Sigmoid colon (tissue), 7 donors: ENCODE measurements around the gene ZNF646. TPM values are rescaled to one million over a fixed set of nuclear protein-coding genes. Genes with fewer than 3 reads are reported as not detected.

Experiments
- DNase-seq: peaks from one replicate; pipeline ENCODE4 v3.0.0-alpha.2; 2019
- H3K27ac ChIP-seq, 4 donors: fragments of 200-600 bp; sonication (generic); one replicate each; pipeline ENCODE4 v1.5.1; 2016 to 2019; ENCODE audit warnings: mild to moderate bottlenecking in 1 of 4
- H3K27me3 ChIP-seq, 3 donors: fragments of 200-600 bp; sonication (generic); one replicate each; pipeline ENCODE4 v1.5.1; 2019; ENCODE audit warnings: mild to moderate bottlenecking in 1 of 3
- H3K36me3 ChIP-seq, 4 donors: fragments of 200-600 bp; sonication (generic); one replicate each; pipeline ENCODE4 v1.5.1; 2016 to 2019
- H3K4me1 ChIP-seq, 4 donors: fragments of 200-600 bp; sonication (generic); one replicate each; pipeline ENCODE4 v1.5.1; 2017 to 2019
- H3K4me3 ChIP-seq, 4 donors: fragments of 200-600 bp; sonication (generic); one replicate each; pipeline ENCODE4 v1.5.1; 2017 to 2019; ENCODE audit warnings: mild to moderate bottlenecking in 2 of 4, moderate library complexity in 1 of 4
- H3K9me3 ChIP-seq, 4 donors: fragments of 200-600 bp in 3 of 4; sonication (generic) in 3 of 4; one replicate each; pipeline versions ENCODE4 v1.5.1 to v1.6.1; 2013 to 2019
- EP300 ChIP-seq, 4 donors: sonication (generic); formaldehyde crosslinking; IDR thresholded peaks; one replicate each; pipeline ENCODE4 v1.6.1; 2017; ENCODE audit warnings: antibody characterized with exemption in 4 of 4
- POLR2A ChIP-seq, 2 donors: fragments of 450-650 bp; IDR thresholded peaks; one replicate each; pipeline ENCODE4 v1.6.1; 2016; ENCODE audit warnings: antibody characterized with exemption in 2 of 2, mild to moderate bottlenecking in 2 of 2, moderate library complexity in 2 of 2
- POLR2AphosphoS5 ChIP-seq, 4 donors: sonication (generic); formaldehyde crosslinking; IDR thresholded peaks; one replicate each; pipeline ENCODE4 v1.6.1; 2017; ENCODE audit warnings: antibody characterized with exemption in 4 of 4
- WGBS, 2 donors: extraction: QIAGEN DNeasy Blood & Tissue Kit; methylation state at CpG; one replicate each; pipeline ENCODE4 v1.1.7; 2013; 5-methylcytosine and 5-hydroxymethylcytosine counted together
- intact Hi-C: fragments of 100-400 bp; cut with DNase I; formaldehyde crosslinking; loops from one replicate; pipeline ENCODE4 v1.15.1; 2023
- polyA plus RNA-seq, 3 donors: library from polyadenylated mRNA; stranded (reverse); fragments of 200-250 nt; gene quantifications; one replicate each; pipeline ENCODE4 v1.2.3, GENCODE V29; 2013
- total RNA-seq, 4 donors: library from RNA; depleted of rRNA; stranded (reverse); fragments of >200 nt; gene quantifications; one replicate each; pipeline ENCODE4 v1.1.0, GENCODE V29; 2016
- TF ChIP-seq, protein P1 (sequence below), 4 experiments: fragments of 450-650 bp in 3 of 4; fragments of 200-600 bp in 1 of 4; IDR thresholded peaks; one replicate each; pipeline ENCODE4 v1.5.1; 2016 to 2019; ENCODE audit warnings: antibody characterized with exemption in 4 of 4, mild to moderate bottlenecking in 3 of 4, moderate library complexity in 2 of 4
- donor health status: healthy with polysubstance abuse.
- donor health status: Bipolar disorder and iron deficiency.
- donor health status: healthy.

Gene ZNF646
- total and polyA plus RNA-seq, 7 donors = 1.8 to 15.0 (median 8.3) TPM

DNA sequence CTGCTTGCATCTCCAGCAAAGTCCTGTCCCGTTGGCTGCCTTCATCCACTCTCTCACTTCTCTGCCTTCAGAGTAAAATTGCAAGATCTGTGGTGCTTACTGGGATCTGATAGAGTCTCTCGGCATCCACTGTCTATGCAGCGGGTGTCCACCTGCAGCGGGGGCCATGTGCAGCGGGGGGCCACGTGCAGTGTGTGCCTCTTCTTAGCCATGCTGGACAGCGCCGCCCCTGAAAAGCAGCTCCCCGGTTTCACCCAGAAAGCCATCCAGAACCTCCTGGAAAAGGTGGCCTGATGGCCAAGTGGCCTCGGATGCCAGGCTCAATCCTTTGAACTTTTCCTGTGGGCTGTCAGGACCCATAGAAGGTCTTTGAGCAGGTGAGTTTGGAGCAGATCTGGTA lies 31.4 kb upstream of the ZNF646 start:
- Histone ChIP-seq H3K27me3 (no peaks in the 10 kb centered on the region), H3K4me3 (no peak overlapping the region), H3K36me3 (peaks cover 19 to 35% (median 27%) of the 10 kb centered on the region in 4 donors), H3K4me1 (peaks cover 0 to 10% (median 4%) of the 10 kb centered on the region in 4 donors), H3K27ac (no peak overlapping the region), H3K9me3 (no peaks in the 10 kb centered on the region)
- 90 to 91% methylated on average over 10 of the region's 10 CpGs for WGBS, 2 donors
- intact Hi-C loops = loop anchor here (1.0 kb wide), 1 partner anchor 58 kb away; the partner anchor contains the start of gene HSD3B7
- no peak for DNase-seq
- no peak for TF ChIP-seq POLR2A (IDR thresholded peaks at IDR 0.05)
- no peak for TF ChIP-seq EP300 (IDR thresholded peaks at IDR 0.05)
- no peak for TF ChIP-seq POLR2AphosphoS5 (IDR thresholded peaks at IDR 0.05)
- TF ChIP-seq, protein P1, sequence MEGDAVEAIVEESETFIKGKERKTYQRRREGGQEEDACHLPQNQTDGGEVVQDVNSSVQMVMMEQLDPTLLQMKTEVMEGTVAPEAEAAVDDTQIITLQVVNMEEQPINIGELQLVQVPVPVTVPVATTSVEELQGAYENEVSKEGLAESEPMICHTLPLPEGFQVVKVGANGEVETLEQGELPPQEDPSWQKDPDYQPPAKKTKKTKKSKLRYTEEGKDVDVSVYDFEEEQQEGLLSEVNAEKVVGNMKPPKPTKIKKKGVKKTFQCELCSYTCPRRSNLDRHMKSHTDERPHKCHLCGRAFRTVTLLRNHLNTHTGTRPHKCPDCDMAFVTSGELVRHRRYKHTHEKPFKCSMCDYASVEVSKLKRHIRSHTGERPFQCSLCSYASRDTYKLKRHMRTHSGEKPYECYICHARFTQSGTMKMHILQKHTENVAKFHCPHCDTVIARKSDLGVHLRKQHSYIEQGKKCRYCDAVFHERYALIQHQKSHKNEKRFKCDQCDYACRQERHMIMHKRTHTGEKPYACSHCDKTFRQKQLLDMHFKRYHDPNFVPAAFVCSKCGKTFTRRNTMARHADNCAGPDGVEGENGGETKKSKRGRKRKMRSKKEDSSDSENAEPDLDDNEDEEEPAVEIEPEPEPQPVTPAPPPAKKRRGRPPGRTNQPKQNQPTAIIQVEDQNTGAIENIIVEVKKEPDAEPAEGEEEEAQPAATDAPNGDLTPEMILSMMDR (IDR thresholded peaks at IDR 0.05) = no peak

DNA sequence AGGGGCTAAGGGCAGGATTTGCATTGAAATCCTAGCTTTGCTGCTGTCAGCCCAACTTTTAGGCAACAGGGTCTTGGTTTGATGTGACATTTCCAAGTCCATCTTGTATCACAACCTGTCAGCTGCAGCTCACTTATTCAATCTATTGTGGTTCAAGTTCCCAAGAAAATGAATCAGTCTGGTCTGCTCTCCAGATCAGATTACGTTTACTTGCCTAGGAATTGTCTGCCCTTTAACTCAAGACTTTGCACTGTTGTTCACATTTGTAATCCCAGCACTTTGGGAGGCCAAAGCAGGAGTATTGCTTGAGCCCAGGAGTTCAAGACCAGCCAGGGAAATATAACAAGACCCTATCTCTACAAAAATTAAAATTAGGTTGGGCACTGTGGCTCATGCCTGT lies 30.9 kb upstream of the ZNF646 start:
- H3K9me3 ChIP-seq = no peaks in the 10 kb centered on the region
- no peak for TF ChIP-seq POLR2A (IDR thresholded peaks at IDR 0.05)
- TF ChIP-seq, protein P1 (IDR thresholded peaks at IDR 0.05) = no peak
- no peak for TF ChIP-seq POLR2AphosphoS5 (IDR thresholded peaks at IDR 0.05)
- TF ChIP-seq EP300 (IDR thresholded peaks at IDR 0.05) = no peak
- no peak for DNase-seq
- peaks cover 16 to 30% (median 23%) of the 10 kb centered on the region in 4 donors for H3K36me3 ChIP-seq
- intact Hi-C loops = no loop called here
- no peak overlapping the region for H3K4me3 ChIP-seq
- H3K4me1 ChIP-seq = peaks cover 0 to 10% (median 4%) of the 10 kb centered on the region in 4 donors
- H3K27me3 ChIP-seq = no peaks in the 10 kb centered on the region
- 89 to 91% methylated on average over 1 of the region's 1 CpG for WGBS, 2 donors
- H3K27ac ChIP-seq = no peak overlapping the region

DNA sequence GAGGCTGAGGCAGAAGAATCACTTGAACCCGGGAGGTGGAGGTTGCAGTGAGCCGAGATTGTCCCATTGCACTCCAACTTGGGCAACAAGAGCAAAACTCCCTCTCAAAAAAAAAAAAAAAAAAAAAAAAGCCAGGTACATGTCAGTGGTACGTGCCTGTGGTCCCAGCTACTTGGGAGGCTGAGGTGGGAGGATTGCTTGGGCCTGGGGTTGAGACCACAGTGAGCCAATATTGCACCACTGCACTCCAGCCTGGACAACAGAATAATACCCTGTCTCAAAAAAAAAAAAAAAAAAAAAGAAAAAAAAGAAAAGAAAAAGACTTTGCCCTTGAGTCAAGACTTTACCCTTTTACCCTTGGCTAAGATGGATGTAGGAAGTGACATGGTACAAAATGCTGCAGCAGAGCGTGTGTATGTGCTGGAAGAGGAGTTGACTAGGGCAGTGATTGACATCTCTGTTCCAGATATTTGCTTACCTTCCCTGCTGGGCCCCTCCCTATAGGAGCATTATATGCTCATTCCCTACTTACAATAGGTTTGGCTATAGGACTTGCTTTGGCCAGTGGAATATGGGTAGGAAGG lies 30.2 kb upstream of the ZNF646 start:
- no peak overlapping the region for H3K27ac ChIP-seq

DNA sequence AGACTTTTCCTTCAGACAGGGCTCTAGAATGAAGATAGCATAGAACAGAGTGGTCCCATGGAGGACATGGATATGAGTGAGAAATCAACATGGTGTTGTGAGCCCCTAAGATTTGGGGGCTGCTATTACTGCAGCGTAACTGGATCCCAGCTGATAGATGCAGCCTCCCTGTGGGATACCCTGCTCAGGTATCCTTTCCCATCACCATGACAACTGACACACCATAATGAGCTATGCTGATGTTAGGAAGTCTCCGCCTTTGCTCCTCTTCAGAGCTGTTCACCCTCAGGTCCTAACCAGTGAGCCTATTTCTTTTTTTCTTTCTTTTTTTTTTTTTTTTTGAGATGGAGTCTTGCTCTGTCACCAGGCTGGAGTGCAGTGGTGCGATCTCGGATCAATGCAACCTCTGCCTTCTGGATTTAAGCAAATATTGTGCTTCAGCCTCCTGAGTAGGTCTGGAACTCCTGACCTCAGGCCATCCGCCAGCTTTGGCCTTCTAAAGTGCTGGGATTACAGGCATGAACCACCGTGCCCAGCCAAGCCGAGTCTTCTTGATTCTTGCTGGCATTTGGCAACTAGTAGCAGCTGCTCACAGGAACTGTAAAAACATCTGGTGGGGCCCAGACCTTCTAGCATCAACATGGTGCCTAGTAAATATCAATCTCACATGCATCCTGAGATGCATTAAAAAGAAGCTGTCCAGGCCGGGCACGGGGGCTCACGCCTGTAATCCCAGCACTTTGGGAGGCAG lies 23.8 kb upstream of the ZNF646 start:
- DNase-seq = no peak
- Histone ChIP-seq H3K36me3 (no peaks in the 10 kb centered on the region), H3K27me3 (no peaks in the 10 kb centered on the region), H3K27ac (no peak overlapping the region), H3K4me1 (no peaks in the 10 kb centered on the region), H3K9me3 (no peaks in the 10 kb centered on the region), H3K4me3 (no peak overlapping the region)
- TF ChIP-seq POLR2AphosphoS5 (IDR thresholded peaks at IDR 0.05) = no peak
- TF ChIP-seq EP300 (IDR thresholded peaks at IDR 0.05) = no peak
- TF ChIP-seq, protein P1 (IDR thresholded peaks at IDR 0.05) = no peak
- no peak for TF ChIP-seq POLR2A (IDR thresholded peaks at IDR 0.05)
- 81 to 86% methylated on average over 10 of the region's 10 CpGs for WGBS, 2 donors
- intact Hi-C loops = no loop called here

More for the DNA sequence above, 30.2 kb upstream of the ZNF646 start:
- peaks cover 9 to 24% (median 17%) of the 10 kb centered on the region in 4 donors for H3K36me3 ChIP-seq
- 80 to 88% methylated on average over 4 of the region's 4 CpGs for WGBS, 2 donors
- no peaks in the 10 kb centered on the region for H3K27me3 ChIP-seq
- H3K4me1 ChIP-seq = peaks cover 0 to 10% (median 4%) of the 10 kb centered on the region in 4 donors
- intact Hi-C loops = no loop called here
- H3K4me3 ChIP-seq = no peak overlapping the region
- TF ChIP-seq, protein P1 (IDR thresholded peaks at IDR 0.05) = no peak
- TF ChIP-seq POLR2A (IDR thresholded peaks at IDR 0.05) (no peak), POLR2AphosphoS5 (IDR thresholded peaks at IDR 0.05) (no peak), EP300 (IDR thresholded peaks at IDR 0.05) (no peak)
- DNase-seq = no peak
- no peaks in the 10 kb centered on the region for H3K9me3 ChIP-seq
